ENCODE results near the gene PRKCB. TPM values are rescaled to one million over a fixed set of nuclear protein-coding genes. Genes with fewer than 3 reads are reported as not detected.
"Not testable (repeated sequence)": the region's sequence is repeated elsewhere in the genome, so short reads cannot be mapped to it uniquely, and the experiment has no call there.

Gene PRKCB
- total RNA-seq, 4 donors from 2014 or later = 7.4 to 21.6 (median 12.9) TPM

DNA sequence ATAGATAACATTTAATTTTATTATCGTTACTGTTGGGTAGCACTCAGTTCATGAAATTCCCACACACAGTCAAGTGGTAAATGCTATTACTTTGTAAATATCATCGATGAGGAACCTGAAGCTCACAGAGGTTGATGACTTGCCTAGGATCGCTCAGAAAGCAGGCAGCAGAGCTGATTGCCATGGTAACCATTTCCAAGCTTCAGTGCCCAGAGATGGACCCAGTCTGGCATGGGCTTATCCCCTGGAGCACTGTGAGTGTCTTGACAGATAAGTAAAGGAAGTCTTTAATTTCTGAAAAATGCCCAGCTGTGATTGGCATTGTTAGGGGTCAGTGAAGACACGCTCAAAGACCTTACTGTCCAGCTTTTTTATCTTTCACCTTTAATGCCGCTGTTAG is 95.0 kb downstream of the PRKCB start:
- TF ChIP-seq POLR2A (IDR thresholded peaks at IDR 0.05) (no peak), CTCF (IDR thresholded peaks at IDR 0.05) (no peak)
- WGBS, 2 donors = 89 to 92% methylated on average over 5 of the region's 5 CpGs
- intact Hi-C loops (cut with DNase I; ENCODE audit: low total_unique reads) = no loop called here
- no peak overlapping the region for H3K4me3 ChIP-seq (ENCODE audit: low read depth, poor library complexity, severe bottlenecking)
- DNase-seq (ENCODE audit: low spot score in 2 of 2) = no peak

DNA sequence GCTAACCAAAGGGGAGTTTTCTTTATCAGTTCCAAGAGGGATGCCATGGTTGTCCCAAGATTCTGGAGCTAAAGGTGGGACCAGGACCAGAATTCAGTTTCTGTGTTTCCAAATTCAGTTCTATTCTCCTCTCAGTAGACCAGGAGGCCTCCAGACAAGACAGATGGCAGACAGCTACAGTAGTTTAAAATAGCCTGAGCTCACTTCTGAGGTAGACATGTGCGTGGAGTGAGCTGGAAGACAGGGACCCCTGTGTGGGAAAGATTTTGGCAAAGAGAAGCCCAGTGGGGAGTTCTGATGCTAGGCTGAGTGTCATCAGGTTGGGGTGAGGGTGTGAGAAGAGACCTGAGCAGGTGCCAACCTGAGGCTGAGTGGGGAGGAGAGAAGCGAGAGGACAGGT is 95.4 kb downstream of the PRKCB start:
- 74 to 89% methylated on average over 2 of the region's 2 CpGs for WGBS, 2 donors
- DNase-seq (ENCODE audit: low spot score in 2 of 2) = no peak
- intact Hi-C loops (cut with DNase I; ENCODE audit: low total_unique reads) = no loop called here

GRCh38 chr16:23933650-23934049 is 97.9 kb downstream of the PRKCB start:
- H3K4me3 ChIP-seq (ENCODE audit: low read depth, poor library complexity, severe bottlenecking); intact Hi-C loops (cut with DNase I; ENCODE audit: low total_unique reads); DNase-seq (ENCODE audit: low spot score in 2 of 2): not testable (repeated sequence)
- WGBS, 2 donors = 82 to 83% methylated on average over 2 of the region's 2 CpGs

More for the DNA sequence above, 95.4 kb downstream of the PRKCB start:
- H3K4me3 ChIP-seq (ENCODE audit: low read depth, poor library complexity, severe bottlenecking) = no peak overlapping the region
- TF ChIP-seq POLR2A (IDR thresholded peaks at IDR 0.05) = no peak
- TF ChIP-seq CTCF (IDR thresholded peaks at IDR 0.05) = no peak

GRCh38 chr16:23934610-23935236 is 98.9 kb downstream of the PRKCB start:
- no peak for DNase-seq (ENCODE audit: low spot score in 2 of 2)
- WGBS, 2 donors = 74 to 78% methylated on average over 8 of the region's 8 CpGs
- no peak overlapping the region for H3K4me3 ChIP-seq (ENCODE audit: low read depth, poor library complexity, severe bottlenecking)
- intact Hi-C loops (cut with DNase I; ENCODE audit: low total_unique reads) = no loop called here
- TF ChIP-seq POLR2A (IDR thresholded peaks at IDR 0.05) (no peak), CTCF (IDR thresholded peaks at IDR 0.05) (no peak)

GRCh38 chr16:23940111-23940510 is 104.3 kb downstream of the PRKCB start:
- TF ChIP-seq POLR2A (IDR thresholded peaks at IDR 0.05) = no peak
- TF ChIP-seq CTCF (IDR thresholded peaks at IDR 0.05) = no peak
- no peak for DNase-seq (ENCODE audit: low spot score in 2 of 2)
- H3K4me3 ChIP-seq (ENCODE audit: low read depth, poor library complexity, severe bottlenecking) = no peak overlapping the region
- intact Hi-C loops (cut with DNase I; ENCODE audit: low total_unique reads) = no loop called here

DNA sequence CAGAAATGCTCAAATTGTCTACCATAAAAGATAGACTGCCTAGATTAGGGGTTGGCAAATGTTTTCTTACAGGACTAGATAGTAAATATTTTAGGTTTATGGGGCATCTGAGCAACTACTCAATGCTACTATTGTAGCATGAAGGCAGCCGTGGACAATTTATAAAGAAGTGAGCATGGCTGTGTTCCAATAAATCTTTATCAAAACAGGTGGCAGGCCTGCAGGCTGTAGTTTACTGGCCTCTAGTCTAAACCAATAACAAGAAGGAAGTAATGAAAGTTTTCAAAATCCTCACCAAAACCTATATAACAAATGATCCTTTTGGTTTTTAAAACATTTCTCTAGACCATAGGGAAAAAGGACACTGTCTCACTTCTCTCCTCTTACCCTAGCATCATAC is 105.2 kb downstream of the PRKCB start:
- 41 to 48% methylated on average over 1 of the region's 1 CpG for WGBS, 2 donors
- peak in 1 of 2 donors; percentile 9 for DNase-seq (ENCODE audit: low spot score in 2 of 2)
- intact Hi-C loops (cut with DNase I; ENCODE audit: low total_unique reads) = no loop called here
- TF ChIP-seq CTCF (IDR thresholded peaks at IDR 0.05) (no peak), POLR2A (IDR thresholded peaks at IDR 0.05) (no peak)
- no peak overlapping the region for H3K4me3 ChIP-seq (ENCODE audit: low read depth, poor library complexity, severe bottlenecking)
